Activated CD4-positive, alpha-beta T cell treated with anti-CD3 and anti-CD28 coated beads, Interleukin-2, Interleukin-6, amounts not matched to agents 100 ng/mL and 50 ng/mL, durations not matched to agents 16 hours and 8 hours (primary cell): ENCODE results near the gene MAT1A.
"Not testable (repeated sequence)": the region's sequence is repeated elsewhere in the genome, so short reads cannot be mapped to it uniquely, and the experiment has no call there.

Experiments
- DNase-seq: peaks from one replicate; pipeline ENCODE4 v3.0.0-alpha.2; 2020

The MAT1A gene

DNA sequence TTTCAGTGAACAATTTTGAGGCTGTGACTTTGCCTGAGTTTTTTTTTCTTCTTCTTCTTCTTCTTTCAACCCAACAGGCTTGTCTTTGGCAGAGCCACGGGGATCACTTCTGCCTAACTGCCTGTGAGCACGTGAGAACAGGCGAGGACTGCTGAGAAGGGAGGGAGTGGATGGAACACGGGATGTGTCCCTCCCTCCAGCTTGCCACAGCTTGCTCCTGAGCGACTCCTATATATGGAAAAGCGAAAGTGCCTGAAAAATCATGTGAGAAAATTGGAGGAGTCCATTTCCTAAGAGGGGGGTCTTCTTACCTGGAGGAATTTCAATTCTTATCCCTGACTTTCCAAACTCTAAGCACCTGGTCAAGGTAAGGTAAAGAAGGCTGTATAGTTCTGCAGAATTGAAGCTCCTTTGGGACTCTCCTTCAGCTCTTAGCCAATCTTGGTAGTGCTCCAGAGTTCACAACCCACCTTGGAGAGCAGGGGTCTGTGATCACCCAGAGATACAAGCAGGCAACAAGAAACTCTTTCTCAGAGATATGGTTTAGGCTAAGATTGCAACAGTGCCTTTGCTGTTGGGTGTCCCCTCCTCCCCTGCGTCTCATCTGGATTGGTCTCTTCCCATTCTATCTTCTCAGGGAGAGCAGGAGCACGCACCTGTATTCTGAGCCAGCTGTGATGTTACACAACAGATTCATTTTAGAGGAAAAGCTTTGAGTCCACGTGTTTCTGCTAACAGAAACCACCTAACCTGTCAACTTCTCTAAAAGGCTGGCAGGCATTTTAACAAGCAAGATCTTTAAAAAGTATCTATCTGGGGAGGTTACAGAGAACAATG, at the start of gene MAT1A:
Gene MAT1A, minus strand, starts transcription at position 208 of the 837 bp plus-strand sequence. CDS start 235 bp downstream, outside the sequence.
- no peak for DNase-seq

DNA sequence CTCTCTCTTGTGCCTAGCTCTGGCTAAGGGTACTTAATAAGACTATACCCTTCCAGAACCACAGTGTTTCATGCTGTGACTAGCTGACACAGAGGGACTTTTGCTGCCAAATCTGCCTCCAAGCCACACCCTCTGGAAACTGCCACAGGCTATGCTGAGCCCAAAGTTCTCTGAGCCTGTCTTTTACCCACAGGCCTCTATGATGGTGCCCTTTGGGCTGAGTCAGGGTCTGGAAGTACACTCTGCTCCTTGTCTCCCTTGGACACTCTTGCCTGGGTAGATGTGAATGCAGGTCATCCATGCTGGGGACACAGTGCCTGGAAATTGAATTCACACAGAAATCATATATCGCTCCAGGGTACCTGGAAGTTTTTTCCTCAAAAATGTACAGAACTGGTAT, 44.5 kb upstream of the MAT1A start:
- DNase-seq, result no peak

DNA sequence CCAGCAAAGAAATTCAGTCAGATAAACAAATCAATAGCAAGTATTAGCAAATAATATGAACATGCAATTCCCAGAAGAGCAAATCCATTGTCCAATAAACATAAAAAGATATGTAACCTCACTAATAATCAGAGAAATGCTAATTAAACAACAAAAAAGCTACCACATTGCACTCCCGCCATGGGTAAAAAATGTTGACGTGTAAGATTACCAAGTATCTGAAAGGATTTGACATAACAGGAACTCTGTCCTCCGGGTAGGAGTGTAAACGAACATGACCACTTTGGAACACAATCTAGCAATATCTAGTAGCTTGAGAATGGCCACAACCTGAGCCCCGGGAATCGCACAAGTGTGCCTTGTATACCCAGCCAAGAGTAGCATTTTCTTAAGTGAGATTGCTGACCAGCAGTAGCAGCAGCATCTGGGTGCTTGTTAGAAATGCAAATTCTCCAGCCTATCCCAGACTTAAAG, 35.5 kb upstream of the MAT1A start:
- no peak for DNase-seq

- peak; percentile 14 for DNase-seq
These were observed 34.6 kb upstream of the MAT1A start for GRCh38 chr10:80324086-80324485.

GRCh38 chr10:80323311-80323710, 33.9 kb upstream of the MAT1A start:
- DNase-seq, result no peak

- no peak for DNase-seq
These were observed 33.3 kb upstream of the MAT1A start for GRCh38 chr10:80322711-80323110.

- DNase-seq, result no peak
These were observed 32.7 kb upstream of the MAT1A start for GRCh38 chr10:80322158-80322557.

DNA sequence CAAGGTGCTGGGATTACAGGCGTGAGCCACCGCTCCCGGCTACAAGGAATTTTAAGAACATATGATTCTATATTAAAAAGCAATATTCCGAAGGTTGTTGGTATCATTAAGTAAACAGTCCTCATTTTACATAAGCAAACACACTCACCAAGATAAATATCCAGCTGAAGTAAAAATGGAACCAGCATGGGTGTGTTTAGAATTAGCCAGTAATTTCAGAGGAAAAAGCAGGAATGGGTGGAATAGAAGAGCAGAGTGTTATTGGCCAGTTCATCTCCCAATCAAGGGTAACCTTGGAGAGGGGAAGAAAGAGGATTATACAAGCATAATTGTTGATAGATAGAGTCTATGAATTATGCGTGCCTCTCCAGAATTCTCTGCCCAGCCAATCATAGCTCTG, 31.7 kb upstream of the MAT1A start:
- DNase-seq, result no peak

DNA sequence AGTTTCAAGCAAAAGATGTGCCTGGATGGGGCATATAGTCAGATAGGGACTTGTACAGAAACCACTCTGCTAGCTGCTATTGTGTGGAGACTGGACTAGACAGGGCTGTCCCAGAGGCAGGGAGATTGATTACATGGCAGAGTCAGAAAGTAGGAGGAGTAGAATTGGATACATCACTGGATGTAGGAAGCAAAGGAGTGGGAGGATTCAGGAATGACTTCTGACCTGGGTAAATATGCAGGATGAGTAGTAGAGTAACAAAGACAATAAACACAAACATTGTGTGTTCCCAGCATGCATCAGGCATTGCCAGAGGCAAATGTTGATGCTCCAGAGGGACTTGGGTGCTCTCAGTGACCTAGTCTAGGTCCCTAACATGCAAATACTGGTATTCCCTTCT, 30.9 kb upstream of the MAT1A start:
- DNase-seq, result no peak

DNA sequence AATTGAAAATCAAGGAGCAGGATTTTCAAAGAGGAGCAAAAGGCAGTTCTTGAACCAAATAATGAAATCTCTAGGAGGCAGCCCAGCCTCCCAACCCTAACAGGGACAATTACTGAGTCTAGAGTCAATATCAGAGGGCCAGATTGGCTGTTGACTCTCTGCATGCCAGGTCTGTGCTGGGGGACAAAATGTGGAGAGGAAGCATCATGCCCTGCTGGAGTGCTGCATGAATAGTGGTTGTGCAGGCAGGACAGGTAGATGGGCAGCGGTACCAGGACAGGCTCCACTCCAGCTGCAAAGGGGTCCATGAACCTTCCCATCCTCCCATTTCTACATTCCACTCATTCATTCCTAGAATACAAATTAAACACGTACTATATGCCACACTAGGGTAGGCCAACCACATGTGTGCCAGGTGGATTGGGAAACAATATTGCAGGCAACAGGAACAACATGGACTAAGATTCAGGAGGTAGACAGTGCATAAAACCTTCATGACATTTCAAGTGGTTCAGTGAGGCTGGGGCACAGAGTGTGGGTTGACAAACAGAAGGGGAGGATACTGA, 30.4 kb upstream of the MAT1A start:
- no peak for DNase-seq

- DNase-seq, result no peak
These were observed 29.9 kb upstream of the MAT1A start for GRCh38 chr10:80319318-80319717.

DNA sequence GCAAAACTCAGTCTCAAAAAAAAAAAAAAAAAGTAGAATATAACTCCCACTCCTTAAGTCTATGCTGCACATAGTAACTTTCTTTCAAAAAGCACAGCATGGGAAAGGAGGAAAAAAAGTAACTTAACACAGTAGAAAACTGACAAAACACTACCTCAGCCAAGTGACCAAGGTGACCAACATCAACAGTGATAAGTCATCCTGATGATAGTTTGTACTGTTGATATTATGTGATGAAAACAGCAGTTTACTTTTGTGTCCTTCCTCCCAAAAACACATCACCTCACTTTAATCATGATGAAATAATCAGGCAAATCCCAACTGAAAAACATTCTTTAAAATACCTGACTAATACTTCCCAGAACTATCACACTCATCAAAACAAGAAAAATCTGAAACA, 29.3 kb upstream of the MAT1A start:
- DNase-seq, result no peak

- DNase-seq, result no peak
These were observed 25.9 kb upstream of the MAT1A start for GRCh38 chr10:80315391-80315790.

DNA sequence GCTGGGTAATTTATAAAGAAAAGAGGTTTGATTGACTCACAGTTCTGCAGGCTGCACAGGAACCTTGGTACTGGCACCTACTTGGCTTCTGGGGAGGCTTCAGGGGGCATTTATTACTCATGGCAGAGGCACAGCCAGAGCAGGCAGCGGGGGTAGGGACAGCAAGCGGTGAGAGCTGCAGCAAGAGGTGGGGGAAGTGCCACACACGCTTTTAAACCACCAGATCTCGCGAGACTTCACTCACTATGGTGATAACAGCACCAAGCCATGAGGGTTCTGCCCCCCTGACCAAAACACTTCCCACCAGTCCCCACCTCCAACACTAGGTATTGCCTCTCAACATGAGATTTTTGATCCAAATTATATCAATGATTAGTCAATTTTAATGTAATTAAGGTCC, 24.1 kb upstream of the MAT1A start:
- DNase-seq, result no peak

GRCh38 chr10:80305989-80306388, 16.5 kb upstream of the MAT1A start:
- not testable (repeated sequence) for DNase-seq

- no peak for DNase-seq
These were observed 7.5 kb upstream of the MAT1A start for GRCh38 chr10:80296942-80297341.

GRCh38 chr10:80292607-80293239, 3.3 kb upstream of the MAT1A start:
- DNase-seq, result no peak

DNA sequence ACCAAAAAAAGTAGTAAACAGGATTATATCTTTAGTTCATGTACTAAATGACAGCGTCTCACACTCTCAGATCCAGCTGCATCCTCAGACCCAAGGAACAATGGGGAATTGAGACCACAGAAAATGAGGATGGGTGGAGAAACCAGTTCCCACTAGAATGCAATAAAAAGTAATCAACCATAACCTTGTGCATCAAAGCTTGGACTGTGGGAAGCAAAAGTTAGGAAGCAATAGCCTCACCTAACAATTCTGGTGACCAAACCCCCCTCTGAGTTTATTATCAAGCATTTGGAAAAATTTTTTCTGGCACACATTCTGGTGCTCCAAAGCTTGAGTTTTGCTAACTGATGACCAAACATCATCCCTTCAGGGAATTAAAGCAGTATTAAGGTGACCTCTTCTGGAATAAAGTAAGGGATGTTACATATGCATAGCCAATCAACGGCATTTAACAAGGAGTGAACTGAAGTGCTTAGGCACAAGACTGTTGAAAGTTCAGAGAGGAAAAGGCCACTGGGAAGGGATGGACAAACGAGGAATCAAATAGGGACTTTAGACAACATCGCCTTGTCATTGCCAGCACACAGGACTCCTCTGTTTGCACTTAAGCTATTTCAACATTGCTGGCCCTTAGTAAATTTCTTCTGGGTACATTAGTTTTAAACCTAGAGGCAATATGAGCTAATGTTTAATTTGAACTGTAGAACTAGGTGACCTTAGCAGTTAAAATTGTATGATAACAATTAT, 1.2 kb upstream of the MAT1A start:
- DNase-seq, result no peak

GRCh38 chr10:80288849-80289248, 609 bp downstream of the MAT1A start:
- no peak for DNase-seq

- DNase-seq, result no peak
These were observed 4.9 kb downstream of the MAT1A start for GRCh38 chr10:80284522-80284921.

DNA sequence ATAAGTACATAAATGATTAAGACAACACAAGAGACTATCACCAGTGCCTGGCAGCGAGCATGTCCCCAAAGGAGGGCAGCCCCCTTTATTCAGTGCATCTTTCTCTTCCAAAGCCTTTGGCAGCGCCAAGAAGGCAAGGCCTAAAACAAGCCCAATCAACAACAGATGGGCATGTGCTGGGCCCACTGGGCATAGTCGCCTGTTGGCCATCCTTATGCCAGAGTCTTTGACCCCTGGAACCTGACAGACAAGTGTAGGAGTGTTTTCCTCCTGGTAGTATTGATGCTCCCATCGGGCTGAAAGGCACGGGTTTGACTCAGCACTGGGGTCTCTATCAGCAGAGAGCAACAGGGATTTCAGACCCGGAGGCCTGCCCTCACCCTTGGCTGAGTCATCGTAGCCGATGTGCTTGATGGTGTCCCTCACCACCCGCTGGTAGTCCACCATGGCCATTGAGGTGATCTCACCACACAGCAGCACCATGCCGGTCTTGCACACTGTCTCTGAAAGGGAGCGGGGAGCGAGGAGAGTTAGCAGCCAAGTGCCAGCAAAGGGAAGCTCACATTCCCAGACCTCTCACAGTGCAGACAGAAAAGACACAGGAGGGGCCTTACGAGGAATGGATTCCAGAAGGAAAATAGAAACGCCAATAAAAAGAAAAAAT, 5.8 kb downstream of the MAT1A start:
- DNase-seq, result no peak

DNA sequence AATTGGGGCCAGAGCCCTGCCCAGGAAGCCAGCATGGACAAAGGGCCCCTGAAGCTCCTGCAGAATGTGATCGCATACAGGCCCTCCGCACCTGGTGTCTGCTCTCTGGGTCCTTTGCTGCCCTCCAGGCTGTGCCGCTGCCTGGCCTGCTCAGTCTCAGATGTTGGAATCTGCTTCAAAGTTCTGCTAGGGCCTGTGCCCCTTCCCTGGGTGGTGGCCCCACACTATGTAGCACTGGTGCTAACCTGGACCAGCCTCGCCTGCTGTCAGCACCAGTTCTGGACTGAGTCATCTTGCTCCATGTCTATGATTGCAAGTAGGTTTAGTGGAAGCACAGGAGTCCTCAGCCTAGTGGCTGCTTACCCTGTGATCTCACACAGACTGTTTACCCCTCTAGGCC, 6.3 kb downstream of the MAT1A start:
- no peak for DNase-seq
